Hematopoietic multipotent progenitor cell treated with erythropoietin and hydrocortisone succinate and interleukin-3 and kit ligand, for 4 days (in vitro differentiated cells): ENCODE results near the gene TFPI.
A peak's percentile ranks its signal among the peaks of the same experiment; 100 is the strongest.

ENCODE experiments used
- DNase-seq: peaks from one replicate; pipeline ENCODE4 v3.0.0-alpha.2; 2015

Gene TFPI

DNA sequence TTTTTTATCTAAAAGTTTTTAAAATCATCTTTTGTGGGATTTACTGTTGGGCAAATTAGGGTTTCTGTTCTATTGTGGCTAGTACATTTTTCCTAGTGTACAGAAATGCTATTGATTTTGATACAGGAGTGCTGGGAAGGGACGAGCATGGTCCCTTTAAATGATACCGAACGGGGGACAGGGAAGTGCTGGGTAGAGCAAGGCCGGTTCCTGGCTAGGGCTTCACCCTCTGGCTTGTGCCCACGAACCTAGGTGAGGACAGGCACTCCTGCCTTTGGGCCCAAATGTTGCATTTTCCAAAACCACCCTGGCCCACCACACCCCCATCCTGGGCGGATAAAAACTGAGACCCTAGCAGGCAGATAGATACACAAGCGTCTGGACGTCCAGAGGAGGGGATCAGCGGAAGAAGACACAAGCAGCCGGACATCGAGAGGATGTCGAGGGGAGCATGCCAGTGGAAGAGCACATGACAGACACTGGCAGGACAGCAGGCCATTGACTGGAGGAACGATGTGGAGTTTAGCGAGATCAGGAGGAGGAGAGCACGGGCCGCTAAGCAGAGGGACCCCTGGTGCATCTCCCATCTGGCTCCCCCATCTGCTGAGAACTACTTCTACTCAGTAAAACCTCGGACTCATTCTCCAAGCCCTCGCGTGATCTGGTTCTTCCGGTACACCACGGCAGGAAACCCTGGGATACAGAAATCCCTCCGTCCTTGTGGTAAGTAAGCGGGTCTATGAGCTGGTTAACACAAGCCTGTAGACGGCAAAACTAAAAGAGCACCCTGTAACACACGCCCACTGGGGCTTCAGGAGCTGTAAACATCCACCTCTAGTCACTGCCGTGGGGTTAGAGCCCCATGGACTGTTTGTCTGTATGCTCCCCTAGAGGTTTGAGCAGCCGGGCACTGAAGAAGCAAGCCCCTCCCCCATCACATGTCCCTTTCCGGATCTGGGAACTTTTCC is 92.7 kb downstream of the TFPI start:
- no peak for DNase-seq

DNA sequence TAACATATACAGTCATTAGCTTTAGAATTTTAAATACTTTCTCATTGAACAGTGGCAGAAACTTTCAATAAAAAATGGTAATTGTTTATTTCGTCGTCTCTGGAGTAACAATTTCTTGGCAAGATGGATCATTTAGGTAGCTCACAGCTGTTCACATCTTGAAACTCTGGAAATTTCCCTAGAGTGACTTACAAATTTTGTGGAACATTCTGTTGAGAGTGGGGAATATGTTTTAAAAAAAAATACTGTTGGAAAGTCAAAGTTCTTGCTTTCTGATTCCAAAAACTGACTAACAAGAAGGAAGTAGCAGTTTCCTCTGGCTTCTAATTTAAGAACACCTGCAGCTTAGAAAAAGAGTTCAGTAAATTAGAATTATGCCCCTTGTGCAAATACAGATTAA is 95.0 kb downstream of the TFPI start:
- DNase-seq: no peak

DNA sequence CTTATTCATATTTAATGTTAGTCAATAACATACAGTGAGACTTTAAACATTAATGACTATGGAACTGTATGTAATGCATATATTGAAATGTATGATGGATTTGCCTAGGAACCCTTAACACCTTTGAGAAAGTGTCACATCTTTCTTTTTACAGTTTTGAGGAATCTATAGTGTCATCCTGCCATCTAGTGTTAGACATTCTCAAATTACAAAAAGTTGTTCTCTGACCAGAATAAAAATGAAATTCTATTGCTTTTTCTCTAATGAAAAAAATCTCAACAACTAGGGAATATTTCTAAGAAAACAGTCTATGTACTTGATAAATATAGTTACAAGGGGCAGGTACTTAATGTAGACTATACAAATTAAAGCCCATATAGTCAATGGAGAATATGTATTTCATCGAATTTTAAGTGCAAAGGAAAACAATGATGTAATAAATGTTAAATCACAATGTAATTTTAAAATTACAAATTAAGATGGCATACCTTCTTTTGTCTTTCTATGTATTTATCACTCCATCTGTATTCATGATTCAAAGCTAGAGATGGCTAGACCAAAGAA is 101.1 kb downstream of the TFPI start:
- peak; percentile 70 for DNase-seq

DNA sequence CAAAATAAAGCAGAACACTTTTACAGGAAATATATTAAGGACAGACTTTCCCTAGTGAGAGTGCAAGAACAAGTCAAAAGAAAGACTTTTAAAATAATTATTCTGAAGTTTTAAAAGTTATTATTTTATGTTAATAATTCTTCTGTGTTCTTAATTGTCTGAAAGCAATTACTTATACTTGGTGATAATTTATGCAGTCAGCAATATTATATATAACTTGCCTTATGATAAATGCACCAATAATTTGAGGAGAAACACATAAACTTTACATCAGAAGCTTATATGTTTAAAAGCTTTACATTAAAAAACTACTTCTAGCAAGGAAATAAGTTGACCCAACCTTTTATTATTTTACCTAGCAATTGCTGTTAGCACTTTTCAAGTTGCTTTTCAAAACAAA is 102.7 kb downstream of the TFPI start:
- no peak for DNase-seq

DNA sequence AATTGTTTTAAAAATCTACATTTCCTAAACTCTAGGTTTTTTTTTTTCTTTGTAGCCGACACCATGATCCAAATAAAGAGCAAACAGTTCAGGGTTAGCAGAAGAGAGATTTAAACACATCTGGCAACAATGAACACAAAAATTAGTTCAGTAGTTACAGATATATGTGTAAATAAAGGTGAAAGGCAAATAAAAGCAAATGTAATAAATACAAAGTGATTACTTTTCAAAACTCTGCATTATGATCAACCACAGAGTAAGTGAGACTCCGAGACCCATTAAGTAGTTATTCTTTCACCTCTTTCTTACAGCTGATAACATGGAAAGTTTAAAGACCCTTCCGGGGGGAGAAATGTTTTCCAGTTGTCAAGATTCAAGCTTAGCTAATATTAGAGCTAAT is 106.9 kb downstream of the TFPI start:
- peak; percentile 6 for DNase-seq

DNA sequence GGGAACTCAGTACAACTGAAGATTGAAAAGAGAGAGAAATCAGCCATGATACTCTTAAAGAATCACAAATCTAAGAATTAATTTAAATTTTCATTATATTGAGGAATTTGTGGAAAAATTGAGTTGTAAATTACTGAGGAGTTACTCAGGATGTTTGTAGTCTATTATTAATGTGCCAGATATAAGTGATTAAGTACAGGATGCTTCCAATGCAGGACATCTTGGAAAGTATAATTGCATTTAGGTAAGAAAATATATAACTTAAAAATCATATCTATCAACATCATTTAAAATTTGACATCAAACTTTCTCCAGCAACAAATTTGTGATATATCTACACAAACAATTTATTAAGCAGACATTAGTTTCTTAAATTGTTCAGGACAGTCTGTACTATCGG is 107.5 kb downstream of the TFPI start:
- peak; percentile 10 for DNase-seq

DNA sequence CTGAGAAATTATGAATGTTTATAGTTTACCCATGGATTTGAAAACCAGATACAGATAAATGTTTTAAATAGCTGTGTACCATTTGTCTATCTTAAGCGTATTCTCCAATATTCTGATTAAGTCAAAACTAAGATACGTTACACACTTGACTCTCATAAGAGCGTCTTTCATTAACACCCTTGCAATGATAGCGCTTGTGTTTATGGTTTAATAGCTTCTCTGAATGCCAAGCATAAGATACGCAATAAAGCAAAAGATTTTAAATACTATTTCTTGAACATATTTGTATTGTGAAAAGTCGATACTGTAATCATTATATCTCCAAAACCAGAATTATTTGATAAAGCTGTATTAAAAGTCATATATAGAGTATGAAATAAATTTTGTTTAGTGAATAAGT is 109.2 kb downstream of the TFPI start:
- DNase-seq: no peak

DNA sequence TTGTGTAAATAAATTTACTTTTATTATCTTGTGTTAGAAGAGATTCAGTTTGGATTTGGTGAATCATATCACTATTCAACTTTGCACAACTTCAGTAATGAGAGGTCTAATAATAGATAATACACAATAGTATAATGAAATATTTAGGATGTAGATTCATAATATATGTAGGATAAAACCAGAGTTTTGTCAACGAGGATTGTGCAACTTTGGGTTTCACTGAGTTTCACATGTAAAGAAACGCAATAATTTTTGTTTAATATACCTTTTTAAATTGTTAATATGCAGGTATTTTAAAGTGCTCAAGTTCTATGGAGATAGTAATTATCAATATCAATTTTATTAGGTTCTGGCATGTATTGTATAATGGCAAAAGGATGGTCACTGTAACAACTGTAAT is 111.5 kb downstream of the TFPI start:
- DNase-seq: no peak

DNA sequence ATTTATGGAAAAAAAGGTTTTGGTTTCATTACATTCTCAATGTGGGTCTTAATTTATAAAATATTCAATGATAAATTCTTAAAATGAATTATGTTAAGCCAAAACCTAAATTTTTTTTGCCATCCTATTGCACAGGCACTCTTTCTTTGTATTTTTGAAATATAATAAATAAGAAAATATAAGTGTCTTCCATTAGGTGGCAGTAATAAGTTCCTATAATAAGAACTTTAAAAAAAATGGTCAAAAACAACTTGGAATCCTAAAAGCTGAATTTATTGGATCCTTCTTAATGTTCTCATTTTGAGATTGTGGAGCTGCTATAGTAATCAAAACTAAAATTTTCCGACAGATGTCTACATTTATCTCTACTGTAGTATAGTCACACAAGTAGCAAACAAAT is 111.9 kb downstream of the TFPI start:
- peak; percentile 57 for DNase-seq

DNA sequence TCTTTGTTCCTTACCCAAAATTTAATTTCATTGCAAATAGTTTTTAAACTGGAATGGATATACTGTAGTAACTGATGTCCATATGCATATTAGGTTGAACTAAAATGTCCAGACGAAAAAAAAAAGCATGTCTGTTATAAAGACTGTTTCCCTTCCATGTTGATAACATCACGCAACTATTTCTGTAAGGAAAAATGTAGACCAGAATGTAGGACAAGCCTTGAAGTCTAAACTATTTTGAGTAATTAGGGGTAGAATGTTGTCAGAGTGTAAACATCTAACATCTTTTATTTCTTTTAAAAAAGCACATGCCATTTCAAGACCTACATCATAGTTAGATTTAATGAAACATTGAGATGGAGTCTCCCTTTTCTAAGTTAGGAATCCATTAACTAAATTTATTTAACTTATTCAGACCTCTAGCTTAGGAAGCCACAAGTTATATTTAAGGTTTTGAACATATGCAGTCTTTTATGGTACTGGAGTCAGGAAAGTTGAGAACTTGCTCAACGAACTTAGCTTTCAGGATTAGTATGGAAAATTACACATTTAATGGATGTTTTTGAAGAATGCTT is 114.0 kb downstream of the TFPI start:
- no peak for DNase-seq

DNA sequence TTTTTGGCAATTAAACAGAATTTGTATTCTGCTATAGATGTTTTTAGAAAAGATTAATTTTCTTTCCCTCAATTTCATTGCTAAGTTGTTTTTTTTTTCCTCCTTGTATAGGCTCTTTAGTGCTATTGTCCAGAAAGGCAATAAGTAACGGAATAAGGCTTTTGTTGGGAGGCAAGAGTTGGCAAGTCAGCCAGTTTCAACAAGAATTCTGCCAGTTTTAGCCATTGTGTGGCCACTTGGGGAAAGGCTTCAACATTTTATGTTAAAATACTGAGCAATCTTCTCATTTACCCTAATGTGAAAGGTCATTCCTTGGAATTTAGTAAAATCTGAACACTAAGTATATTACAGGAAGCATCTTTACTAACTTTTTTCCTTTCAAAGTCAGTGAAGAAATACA is 115.8 kb downstream of the TFPI start:
- DNase-seq: no peak

DNA sequence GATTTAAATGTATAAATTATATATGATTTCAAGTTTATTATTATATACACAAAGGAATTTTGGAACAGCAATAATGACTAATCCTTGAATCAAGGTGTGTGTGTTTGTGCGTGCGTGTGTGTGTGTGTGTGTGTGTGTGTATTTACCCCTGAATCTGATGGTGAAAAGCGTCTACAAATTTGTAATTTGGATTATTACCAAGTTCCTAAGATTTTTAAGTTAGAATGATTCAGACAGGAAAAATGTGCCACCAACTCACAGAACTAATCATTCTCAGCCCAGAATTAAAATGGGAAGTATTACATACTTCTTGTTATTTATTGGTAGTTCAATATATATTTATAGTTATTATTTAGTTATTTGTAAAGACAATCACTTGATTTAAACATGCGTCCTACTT is 118.5 kb downstream of the TFPI start:
- no peak for DNase-seq

DNA sequence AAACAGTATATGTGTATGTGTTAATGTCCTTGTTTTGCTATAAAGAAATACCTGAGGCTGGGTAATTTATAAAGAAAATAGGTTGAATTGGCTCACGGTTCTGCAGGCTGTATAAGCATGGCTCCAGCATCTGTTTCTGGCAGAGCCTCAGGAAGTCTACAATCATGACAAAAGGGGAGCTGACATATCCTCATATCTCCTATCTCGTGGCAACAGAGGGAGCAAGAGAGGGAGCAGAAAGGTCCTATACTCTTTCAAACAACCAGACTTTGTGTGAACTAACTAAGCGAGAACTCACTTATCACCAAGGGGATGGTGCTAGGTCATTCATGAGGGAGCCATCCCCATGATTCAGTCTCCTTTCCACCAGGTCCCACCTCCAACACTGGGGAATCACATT is 119.2 kb downstream of the TFPI start:
- peak; percentile 35 for DNase-seq

DNA sequence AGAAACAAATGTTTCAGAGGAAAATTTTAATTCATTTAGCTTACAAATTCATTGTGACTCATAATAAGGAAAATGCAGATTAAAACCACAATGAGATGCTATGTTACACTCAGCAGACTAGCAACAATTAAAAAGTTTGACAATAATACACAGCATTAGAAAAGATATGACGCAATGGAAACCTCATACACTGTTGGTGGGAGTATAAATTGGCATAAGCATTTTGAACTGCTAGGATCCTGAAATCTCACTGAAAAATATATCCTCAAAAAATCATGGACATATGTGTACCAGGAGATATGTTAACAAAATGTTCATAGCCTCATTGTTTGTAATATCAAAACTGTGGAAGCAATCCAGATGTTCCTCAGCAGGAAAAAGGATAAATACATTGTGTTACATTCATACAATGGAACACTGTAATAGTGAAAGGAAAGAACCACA is 119.9 kb downstream of the TFPI start:
- no peak for DNase-seq

DNA sequence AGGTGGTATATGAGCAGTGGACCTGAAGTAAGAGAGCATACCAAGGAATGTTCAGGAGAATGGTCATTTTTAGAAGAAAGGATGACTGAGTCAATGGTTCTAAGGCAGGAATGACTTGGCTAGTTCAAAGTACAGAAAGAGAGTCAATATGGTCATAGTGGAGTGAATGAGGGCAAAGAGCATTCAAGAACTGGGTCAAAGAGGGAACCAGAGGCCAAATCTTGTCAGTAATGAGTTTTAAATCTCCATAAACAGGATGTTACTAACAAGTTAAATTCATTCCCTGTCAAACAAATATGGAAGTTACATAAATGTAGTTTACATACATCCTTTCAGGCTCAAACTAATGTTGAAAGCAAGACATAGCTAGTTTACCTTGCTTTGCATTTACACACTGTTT is 122.3 kb downstream of the TFPI start:
- no peak for DNase-seq

DNA sequence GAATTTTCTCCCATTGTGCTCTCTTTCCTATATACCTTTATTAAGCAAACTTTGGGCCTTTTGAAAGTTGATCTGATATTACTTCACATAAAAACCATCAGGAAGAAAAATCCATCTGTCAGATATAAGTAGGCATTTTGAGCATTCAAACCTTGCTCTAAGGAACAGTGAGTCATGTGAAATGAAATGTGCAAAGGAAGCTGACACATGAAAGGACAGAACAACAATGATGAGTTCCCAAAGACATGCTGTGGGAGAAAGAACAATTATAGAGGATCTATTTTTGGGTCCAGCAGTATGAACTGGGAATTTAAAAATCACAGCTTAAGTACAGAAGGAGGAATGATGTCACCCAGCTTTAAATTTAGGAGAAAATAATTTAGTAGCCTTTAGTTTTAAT is 124.2 kb downstream of the TFPI start:
- DNase-seq: no peak

DNA sequence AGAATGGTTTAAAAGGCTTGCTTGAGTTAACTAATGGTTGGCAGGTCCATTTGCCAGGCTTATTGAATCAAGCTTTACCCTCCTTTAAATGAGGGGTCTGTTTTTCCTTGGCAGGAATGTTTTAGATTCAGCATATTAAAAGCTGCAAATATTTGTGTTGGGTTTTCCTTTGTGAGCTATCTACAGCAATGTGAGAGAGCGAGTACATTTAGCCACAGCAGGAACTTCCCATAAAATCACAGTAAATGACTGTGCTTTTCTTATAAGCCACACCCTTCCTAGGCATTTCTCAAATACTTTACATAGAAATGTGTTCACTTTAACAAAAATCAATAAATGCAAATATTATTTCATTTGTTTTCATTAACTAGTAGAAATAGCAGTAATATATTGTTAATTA is 130.1 kb downstream of the TFPI start:
- no peak for DNase-seq

DNA sequence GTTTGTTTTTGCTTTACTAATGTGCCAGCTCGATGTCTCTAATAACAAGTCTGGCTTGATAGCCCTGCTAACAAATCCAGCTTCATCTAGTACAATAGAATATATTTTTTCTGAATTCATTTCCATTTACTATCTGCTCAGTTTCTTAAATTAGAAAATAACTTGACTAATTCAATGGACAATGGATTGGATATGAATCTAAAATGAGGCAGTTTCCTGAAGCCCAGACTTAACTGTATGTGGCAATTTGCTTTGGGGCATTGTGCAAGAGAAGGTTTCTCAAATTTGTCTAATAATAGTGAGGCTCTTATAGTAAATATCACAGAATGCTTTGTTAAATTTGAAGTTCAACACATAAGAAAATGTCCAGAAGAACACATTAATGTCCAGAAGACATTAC is 132.0 kb downstream of the TFPI start:
- peak; percentile 8 for DNase-seq

DNA sequence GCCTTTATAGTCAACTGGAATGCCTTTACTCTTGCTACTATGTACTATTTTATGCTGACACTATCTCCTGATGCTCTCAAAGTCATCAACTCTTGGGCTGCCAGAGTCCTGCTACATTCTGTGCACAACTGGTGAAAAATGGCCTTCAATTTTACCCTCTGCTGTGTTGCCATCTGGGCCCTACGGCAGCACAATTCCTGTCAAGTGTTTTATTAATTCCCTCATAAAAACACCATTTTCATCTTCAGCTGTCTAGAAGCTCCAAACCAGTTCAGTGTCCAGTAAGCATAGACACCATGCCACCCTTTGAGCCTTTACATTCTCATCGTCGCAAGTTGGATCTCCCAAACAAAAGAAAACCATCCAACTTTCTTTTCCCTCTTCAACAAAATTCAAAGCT is 132.7 kb downstream of the TFPI start:
- DNase-seq: no peak

DNA sequence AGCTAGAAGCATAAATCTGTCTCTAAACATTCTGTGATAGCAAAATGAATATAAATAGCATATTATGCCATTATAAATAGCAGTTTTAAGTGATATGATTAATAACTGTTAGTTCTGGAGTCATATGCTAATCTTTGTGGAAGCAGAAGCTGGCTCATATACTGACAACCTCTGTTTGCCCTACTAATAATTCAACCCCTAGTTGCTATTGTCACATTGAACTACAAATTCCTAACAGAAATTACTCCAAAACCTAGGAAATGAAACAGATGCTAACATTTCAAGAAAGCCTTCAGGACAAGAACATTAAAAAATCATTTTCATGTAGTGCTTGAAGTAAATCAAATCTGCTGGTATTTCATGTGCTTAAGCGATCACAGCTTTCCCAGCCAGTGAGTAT is 134.4 kb downstream of the TFPI start:
- DNase-seq: no peak

DNA sequence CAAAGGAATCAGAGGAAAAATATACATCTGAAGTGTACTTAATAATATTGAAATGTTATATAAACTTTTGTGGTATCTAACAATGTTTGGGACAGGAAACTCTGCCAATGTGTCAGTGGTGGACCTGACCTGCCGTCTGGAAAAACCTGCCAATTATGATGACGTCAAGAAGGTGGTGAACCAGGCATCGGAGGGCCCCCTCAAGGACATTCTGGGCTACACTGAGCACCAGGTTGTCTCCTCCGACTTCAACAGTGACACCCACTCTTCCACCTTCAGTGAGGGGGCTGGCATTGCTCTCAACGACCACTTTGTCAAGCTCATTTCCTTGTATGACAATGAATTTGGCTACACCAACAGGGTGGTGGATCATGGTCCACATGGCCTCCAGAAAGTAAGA is 138.8 kb downstream of the TFPI start:
- DNase-seq: no peak
